ENCODE data around the gene CCDC27. TPM values are rescaled to one million over a fixed set of nuclear protein-coding genes. Genes with fewer than 3 reads are reported as not detected.

CCDC27 gene
- total RNA-seq, 1 donor from 2014 or later: not detected

- TF ChIP-seq CTCF (IDR thresholded peaks at IDR 0.05): no peak
- Histone ChIP-seq H3K27ac (no peak overlapping the region), H3K27me3 (no peaks in the 10 kb centered on the region), H3K9me3 (no peaks in the 10 kb centered on the region), H3K4me3 (no peak overlapping the region), H3K36me3 (peaks cover 39 to 66% of the 10 kb centered on the region in 2 donors), H3K4me1 (no peaks in the 10 kb centered on the region)
- DNase-seq (ENCODE audit: low spot score in 2 of 2): no peak
- intact Hi-C loops (cut with DNase I): no loop called here
These were observed 64.3 kb downstream of the CCDC27 start for GRCh38 chr1:3816331-3817137.

DNA sequence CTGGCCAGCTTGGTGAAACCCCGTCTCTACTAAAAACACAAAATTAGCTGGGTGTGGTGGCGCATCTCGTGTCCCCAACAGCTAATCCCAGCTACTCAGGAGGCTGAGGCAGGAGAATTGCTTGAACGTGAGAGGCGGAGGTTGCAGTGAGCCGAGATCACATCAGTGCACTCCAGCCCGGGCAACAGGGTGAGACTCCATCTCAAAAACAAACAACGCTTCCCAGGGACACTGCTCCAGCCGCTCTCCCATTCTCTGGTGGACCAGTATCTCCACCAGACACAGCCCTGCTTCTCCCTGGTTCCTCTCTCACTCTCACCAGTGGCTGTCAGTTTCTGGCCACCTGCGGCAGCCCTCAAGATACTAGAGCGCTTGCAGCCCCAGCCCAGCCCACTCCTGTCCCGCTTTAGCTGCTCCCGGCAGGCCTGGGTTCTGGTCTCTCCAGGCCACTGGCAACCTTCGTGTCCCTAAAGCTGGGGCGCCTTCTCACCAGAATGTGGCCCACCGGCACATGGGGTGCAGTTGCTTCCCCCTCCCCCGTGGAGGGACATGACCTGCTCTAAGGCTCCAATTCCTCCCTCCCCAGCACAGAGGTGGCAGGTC, 65.0 kb downstream of the CCDC27 start:
- Histone ChIP-seq H3K4me1 (no peaks in the 10 kb centered on the region), H3K36me3 (peaks cover 46 to 73% of the 10 kb centered on the region in 2 donors), H3K4me3 (no peak overlapping the region), H3K27ac (no peak overlapping the region), H3K9me3 (no peaks in the 10 kb centered on the region), H3K27me3 (no peaks in the 10 kb centered on the region)
- no peak for DNase-seq (ENCODE audit: low spot score in 2 of 2)
- intact Hi-C loops (cut with DNase I): no loop called here
- TF ChIP-seq CTCF (IDR thresholded peaks at IDR 0.05): no peak

GRCh38 chr1:3817821-3818597, 65.8 kb downstream of the CCDC27 start:
- DNase-seq (ENCODE audit: low spot score in 2 of 2): no peak
- H3K36me3 ChIP-seq: peaks cover 53 to 81% of the 10 kb centered on the region in 2 donors
- intact Hi-C loops (cut with DNase I): no loop called here

DNA sequence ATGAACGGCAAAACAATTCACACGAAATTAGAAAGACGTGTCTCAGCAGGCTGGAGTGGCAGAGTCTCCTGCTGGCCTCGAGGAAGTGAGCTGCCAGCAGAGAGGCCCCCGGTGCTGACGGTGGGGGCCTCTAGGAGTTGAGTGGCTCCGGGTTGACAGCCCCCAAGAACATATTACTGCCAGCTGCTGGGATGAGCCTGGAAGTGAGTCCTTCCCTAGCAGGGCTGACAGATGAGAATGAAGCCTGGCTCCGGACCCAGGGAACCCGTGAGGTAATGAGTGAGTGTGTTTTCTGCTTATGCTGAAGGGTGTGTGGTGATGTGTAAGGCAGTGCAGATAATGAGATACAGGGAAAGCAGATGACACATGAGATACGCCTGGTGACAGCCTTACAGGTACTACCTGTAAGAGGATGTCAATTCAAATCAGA, 67.5 kb downstream of the CCDC27 start:
- no peak for DNase-seq (ENCODE audit: low spot score in 2 of 2)
- intact Hi-C loops (cut with DNase I): no loop called here
- H3K27ac ChIP-seq: no peak overlapping the region
- H3K4me3 ChIP-seq: no peak overlapping the region
- no peaks in the 10 kb centered on the region for H3K27me3 ChIP-seq
- H3K36me3 ChIP-seq: peaks cover 55 to 83% of the 10 kb centered on the region in 2 donors
- TF ChIP-seq CTCF (IDR thresholded peaks at IDR 0.05): no peak
- H3K4me1 ChIP-seq: no peaks in the 10 kb centered on the region
- no peaks in the 10 kb centered on the region for H3K9me3 ChIP-seq

More at GRCh38 chr1:3817821-3818597, 65.8 kb downstream of the CCDC27 start:
- H3K4me3 ChIP-seq: no peak overlapping the region
- H3K4me1 ChIP-seq: no peaks in the 10 kb centered on the region
- no peaks in the 10 kb centered on the region for H3K9me3 ChIP-seq
- no peak for TF ChIP-seq CTCF (IDR thresholded peaks at IDR 0.05)
- H3K27me3 ChIP-seq: no peaks in the 10 kb centered on the region
- no peak overlapping the region for H3K27ac ChIP-seq

GRCh38 chr1:3820316-3820715, 68.1 kb downstream of the CCDC27 start:
- no peak for DNase-seq (ENCODE audit: low spot score in 2 of 2)
- TF ChIP-seq CTCF (IDR thresholded peaks at IDR 0.05): no peak
- intact Hi-C loops (cut with DNase I): no loop called here
- no peaks in the 10 kb centered on the region for H3K9me3 ChIP-seq
- H3K27me3 ChIP-seq: no peaks in the 10 kb centered on the region
- H3K4me3 ChIP-seq: no peak overlapping the region
- H3K36me3 ChIP-seq: peaks cover 50 to 82% of the 10 kb centered on the region in 2 donors
- H3K4me1 ChIP-seq: no peaks in the 10 kb centered on the region
- no peak overlapping the region for H3K27ac ChIP-seq

Data from ascending aorta (tissue), 2 donors.